AG04449 (cell line): Measurements from ENCODE around the gene PCDHGA3.
"Not testable (repeated sequence)": the region's sequence is repeated elsewhere in the genome, so short reads cannot be mapped to it uniquely, and the experiment has no call there.

Experiments used
- CTCF ChIA-PET: fragments of 350-600 bp; formaldehyde crosslinking; extraction: SDS; loops from one replicate; lab custom pipeline; 2021; ENCODE audit warnings: antibody characterized with exemption; lab: Yijun Ruan, JAX
- POLR2A ChIA-PET: fragments of 400-600, 350-600 bp; formaldehyde crosslinking; extraction: SDS; loops from one replicate; lab custom pipeline; 2020; ENCODE audit warnings: antibody characterized with exemption, inconsistent platforms; lab: Yijun Ruan, JAX
- DNase-seq: peaks from one replicate; pipeline ENCODE4 v3.0.0-alpha.2; 2010; ENCODE audit warnings: low read depth, low spot score
- H3K4me3 ChIP-seq: 2 replicates; pipeline ENCODE4 v1.5.1; 2011; ENCODE audit warnings: low read depth, mild to moderate bottlenecking, control low read depth, low read length
- TF ChIP-seq, protein P1 (sequence below): IDR thresholded peaks from one replicate; pipeline ENCODE4 v1.5.1; 2011; ENCODE audit warnings: mild to moderate bottlenecking, moderate library complexity, low read length, control low read depth, inconsistent platforms; ENCODE audit not compliant: insufficient read depth; ENCODE audit errors: missing control alignments

Gene PCDHGA3

DNA sequence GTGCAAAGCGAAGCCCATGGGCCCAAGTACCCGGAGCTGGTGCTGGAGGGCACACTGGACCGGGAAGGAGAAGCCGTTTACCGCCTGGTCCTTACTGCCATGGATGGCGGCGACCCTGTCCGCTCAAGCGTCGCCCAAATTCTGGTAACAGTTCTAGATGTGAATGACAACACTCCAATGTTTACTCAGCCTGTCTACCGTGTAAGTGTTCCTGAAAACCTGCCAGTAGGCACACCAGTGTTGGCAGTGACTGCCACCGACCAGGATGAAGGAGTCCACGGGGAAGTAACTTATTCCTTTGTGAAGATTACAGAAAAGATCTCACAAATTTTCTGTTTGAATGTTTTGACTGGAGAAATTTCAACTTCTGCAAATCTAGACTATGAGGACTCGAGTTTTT is 31.0 kb downstream of the PCDHGA3 start:
- TF ChIP-seq, protein P1, sequence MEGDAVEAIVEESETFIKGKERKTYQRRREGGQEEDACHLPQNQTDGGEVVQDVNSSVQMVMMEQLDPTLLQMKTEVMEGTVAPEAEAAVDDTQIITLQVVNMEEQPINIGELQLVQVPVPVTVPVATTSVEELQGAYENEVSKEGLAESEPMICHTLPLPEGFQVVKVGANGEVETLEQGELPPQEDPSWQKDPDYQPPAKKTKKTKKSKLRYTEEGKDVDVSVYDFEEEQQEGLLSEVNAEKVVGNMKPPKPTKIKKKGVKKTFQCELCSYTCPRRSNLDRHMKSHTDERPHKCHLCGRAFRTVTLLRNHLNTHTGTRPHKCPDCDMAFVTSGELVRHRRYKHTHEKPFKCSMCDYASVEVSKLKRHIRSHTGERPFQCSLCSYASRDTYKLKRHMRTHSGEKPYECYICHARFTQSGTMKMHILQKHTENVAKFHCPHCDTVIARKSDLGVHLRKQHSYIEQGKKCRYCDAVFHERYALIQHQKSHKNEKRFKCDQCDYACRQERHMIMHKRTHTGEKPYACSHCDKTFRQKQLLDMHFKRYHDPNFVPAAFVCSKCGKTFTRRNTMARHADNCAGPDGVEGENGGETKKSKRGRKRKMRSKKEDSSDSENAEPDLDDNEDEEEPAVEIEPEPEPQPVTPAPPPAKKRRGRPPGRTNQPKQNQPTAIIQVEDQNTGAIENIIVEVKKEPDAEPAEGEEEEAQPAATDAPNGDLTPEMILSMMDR, result no peak
- no peak overlapping the region for H3K4me3 ChIP-seq
- DNase-seq, result no peak
- ChIA-PET CTCF (interaction anchor here (0.6 to 4.9 kb wide), 21 partner anchors 10 to 218 kb away, joined by 3 to 51 read pairs (median 5); partner anchors contain the start of genes PCDHGA4, PCDHGA5, PCDHGA8 and PCDHGA9), POLR2A (no interaction called here)

DNA sequence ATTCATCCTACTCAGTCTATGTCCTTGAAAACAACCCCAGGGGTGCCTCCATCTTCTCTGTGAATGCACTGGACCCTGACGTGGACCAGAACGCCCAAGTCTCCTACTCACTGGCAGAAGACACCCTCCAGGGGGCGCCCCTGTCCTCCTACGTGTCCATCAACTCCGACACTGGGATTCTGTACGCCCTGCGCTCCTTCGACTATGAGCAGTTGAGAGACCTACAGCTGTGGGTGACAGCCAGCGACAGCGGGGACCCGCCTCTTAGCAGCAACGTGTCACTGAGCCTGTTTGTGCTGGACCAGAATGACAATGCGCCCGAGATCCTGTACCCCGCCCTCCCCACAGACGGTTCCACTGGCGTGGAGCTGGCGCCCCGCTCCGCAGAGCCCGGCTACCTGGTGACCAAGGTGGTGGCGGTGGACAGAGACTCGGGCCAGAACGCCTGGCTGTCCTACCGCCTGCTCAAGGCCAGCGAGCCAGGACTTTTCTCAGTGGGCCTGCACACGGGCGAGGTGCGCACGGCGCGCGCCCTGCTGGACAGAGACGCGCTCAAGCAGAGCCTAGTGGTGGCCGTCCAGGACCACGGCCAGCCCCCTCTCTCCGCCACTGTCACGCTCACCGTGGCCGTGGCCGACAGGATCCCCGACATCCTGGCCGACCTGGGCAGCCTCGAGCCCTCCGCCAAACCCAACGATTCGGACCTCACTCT is 32.0 kb downstream of the PCDHGA3 start:
- DNase-seq, POLR2A ChIA-PET, H3K4me3 ChIP-seq: not testable (repeated sequence)
- CTCF ChIA-PET, result interaction anchor here (1.0 to 4.9 kb wide), 10 partner anchors 11 to 192 kb away, joined by 3 to 51 read pairs (median 13); partner anchors contain the start of genes PCDHGA5, PCDHGA8, PCDHGA9 and PCDHGB4

DNA sequence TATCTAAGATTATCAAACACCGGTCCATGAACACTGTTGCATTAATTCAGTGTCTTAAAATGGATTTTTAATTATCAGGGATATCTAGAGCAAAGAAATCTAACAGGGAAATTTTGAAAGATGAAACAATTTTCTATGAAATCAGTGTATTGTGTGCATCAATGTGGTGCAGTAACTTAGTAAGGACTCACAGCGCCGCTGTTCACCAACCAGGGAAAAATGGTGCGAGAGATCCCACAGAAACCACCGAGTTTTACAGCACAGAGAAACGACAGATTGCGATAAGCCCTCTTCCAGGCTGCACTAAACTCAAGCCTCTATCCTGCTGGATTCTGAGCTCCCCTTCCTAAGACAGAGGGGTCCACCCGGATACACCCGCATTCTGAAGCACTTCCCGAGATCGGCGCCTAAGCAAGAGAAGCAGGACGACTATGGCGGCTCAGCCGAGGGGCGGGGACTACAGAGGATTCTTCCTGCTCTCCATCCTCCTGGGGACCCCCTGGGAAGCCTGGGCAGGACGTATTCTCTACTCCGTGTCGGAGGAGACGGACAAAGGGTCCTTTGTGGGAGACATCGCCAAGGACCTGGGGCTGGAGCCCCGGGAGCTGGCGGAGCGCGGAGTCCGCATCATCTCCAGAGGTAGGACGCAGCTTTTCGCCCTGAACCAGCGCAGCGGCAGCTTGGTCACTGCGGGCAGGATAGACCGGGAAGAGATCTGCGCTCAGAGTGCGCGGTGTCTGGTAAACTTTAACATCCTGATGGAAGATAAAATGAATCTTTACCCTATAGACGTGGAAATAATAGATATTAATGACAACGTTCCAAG is 39.1 kb downstream of the PCDHGA3 start, which contains the start of gene PCDHGA7:
Gene PCDHGA7 (plus strand): TSS at position 274 of the 826 bp plus-strand sequence. CDS start 158 bp downstream, at position 432.
- peak within 1 kb of the TSS; percentile 59 for H3K4me3 ChIP-seq
- DNase-seq, result no peak
- ChIA-PET CTCF (interaction anchor here (0.8 to 1.8 kb wide), 12 partner anchors 9 to 185 kb away, joined by 3 to 8 read pairs (median 4); partner anchors contain the start of genes PCDHGA11, PCDHGA5, PCDHGA6 and PCDHGB7), POLR2A (no interaction called here)
- TF ChIP-seq, protein P1, result peak; percentile 35

DNA sequence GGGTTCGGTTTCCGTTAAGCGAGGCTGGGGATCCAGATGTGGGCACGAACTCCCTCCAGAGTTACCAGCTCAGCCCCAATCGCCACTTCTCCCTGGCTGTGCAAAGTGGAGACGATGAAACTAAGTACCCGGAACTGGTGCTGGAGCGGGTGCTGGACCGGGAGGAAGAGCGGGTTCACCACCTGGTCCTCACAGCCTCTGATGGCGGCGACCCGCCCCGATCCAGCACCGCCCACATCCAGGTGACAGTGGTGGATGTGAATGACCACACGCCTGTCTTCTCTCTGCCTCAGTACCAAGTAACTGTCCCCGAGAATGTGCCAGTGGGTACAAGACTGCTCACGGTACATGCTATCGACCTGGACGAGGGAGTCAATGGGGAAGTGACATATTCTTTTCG is 39.7 kb downstream of the PCDHGA3 start:
- DNase-seq, result no peak
- POLR2A ChIA-PET, result no interaction called here
- H3K4me3 ChIP-seq, result peak overlapping the region; percentile 59
- TF ChIP-seq, protein P1, result no peak
- CTCF ChIA-PET, result interaction anchor here (0.8 to 1.8 kb wide), 12 partner anchors 9 to 184 kb away, joined by 3 to 8 read pairs (median 4); partner anchors contain the start of genes PCDHGA11, PCDHGA12, PCDHGA5 and PCDHGA6

DNA sequence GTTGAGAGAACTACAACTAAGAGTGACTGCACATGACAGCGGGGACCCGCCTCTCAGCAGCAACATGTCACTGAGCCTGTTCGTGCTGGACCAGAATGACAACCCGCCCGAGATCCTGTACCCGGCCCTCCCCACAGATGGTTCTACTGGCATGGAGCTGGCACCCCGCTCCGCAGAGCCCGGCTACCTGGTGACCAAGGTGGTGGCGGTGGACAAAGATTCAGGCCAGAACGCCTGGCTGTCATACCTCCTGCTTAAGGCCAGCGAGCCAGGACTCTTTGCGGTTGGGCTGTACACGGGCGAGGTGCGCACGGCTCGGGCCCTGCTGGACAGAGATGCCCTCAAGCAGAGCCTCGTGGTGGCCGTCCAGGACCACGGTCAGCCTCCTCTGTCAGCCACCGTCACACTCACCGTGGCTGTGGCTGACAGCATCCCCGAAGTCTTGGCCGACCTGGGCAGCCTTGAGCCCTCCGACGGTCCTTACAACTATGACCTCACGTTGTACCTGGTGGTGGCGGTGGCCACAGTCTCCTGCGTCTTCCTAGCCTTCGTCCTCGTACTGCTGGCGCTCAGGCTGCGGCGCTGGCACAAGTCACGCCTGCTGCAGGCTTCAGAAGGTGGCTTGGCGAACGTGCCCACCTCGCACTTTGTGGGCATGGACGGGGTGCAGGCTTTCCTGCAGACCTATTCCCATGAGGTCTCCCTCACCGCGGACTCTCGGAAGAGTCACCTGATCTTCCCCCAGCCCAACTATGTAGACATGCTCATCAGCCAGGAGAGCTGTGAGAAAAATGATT is 41.0 kb downstream of the PCDHGA3 start:
- ChIA-PET CTCF (interaction anchor here (4.1 kb wide), 1 partner anchor 174 kb away, joined by 24 read pairs; no protein-coding TSS in a partner anchor), POLR2A (no interaction called here)
- no peak for DNase-seq
- TF ChIP-seq, protein P1, result no peak
- no peak overlapping the region for H3K4me3 ChIP-seq
